Measurements from ENCODE around the gene VSIR.

VSIR gene

GRCh38 chr10:71711052-71711623, 62.2 kb downstream of the VSIR start:
- DNase-seq = no peak

- DNase-seq = no peak
These were observed 62.8 kb downstream of the VSIR start for GRCh38 chr10:71710519-71710918.

GRCh38 chr10:71708897-71709882, 64.1 kb downstream of the VSIR start:
- DNase-seq = no peak

GRCh38 chr10:71708301-71708703, 65.0 kb downstream of the VSIR start:
- peak; percentile 50 for DNase-seq

DNA sequence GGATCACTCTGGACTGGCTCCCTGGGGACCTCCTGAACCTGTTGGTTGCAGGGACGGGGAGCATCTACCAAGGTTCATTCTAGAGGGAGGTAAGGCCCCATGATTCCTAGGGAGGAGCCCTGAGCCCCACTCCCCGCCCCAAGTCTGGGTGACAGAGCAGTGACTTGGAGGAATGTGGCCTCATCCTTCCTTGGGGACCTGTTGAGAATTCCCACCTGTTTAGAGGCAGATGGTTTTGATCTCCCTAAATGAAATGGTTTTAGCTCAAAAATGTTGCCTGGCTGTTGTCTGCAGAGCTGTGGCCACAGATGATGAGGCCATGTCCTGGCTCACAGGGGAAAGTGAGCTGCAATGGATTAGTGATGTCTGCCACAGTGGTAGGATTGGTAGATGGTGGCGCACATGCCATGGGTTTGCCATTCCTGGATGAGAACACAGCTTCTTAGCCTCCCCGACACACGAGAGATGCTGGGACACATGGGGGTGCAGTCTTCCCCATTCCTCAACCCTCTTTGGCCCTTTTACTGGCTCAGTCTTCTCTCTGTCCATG, 66.0 kb downstream of the VSIR start:
- DNase-seq = no peak

GRCh38 chr10:71706216-71707121, 66.9 kb downstream of the VSIR start:
- no peak for DNase-seq

- no peak for DNase-seq
These were observed 67.7 kb downstream of the VSIR start for GRCh38 chr10:71705582-71705981.

DNA sequence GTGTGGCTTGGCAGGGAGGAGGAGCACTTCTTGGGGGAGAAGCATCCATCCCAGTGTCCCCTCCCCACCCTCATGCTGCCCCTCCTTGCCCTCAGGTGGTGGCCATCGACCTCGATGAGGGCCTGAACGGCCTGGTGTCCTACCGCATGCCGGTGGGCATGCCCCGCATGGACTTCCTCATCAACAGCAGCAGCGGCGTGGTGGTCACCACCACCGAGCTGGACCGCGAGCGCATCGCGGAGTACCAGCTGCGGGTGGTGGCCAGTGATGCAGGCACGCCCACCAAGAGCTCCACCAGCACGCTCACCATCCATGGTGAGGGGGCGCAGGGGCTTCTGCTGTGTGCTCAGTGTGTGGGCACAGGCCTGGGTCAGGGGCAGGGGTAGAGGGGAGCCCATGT, 68.5 kb downstream of the VSIR start:
- DNase-seq = no peak

DNA sequence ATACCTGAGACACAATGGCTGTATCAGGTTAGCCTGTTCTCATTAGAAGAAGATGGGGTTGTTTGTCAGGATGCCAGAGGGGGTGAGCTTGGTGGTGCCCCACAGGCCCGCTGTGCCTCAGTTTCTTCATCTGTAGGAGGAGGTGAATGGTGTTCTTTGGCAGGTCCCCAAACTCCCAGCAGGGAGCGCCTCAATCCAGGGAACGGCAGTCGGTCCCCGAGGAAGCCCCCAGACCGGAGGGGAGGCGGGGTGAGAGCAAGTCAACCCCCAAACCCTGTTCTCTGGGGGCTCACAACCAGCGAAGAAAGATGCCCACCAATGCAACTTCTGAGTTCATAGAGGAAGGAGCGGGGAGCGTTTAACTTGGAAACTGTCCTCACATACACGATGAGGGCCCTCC, 69.7 kb downstream of the VSIR start:
- DNase-seq = no peak

- no peak for DNase-seq
These were observed 71.7 kb downstream of the VSIR start for GRCh38 chr10:71701496-71702132.

GRCh38 chr10:71700731-71701368, 72.5 kb downstream of the VSIR start:
- no peak for DNase-seq

GRCh38 chr10:71698737-71699136, 74.6 kb downstream of the VSIR start:
- DNase-seq = no peak

DNA sequence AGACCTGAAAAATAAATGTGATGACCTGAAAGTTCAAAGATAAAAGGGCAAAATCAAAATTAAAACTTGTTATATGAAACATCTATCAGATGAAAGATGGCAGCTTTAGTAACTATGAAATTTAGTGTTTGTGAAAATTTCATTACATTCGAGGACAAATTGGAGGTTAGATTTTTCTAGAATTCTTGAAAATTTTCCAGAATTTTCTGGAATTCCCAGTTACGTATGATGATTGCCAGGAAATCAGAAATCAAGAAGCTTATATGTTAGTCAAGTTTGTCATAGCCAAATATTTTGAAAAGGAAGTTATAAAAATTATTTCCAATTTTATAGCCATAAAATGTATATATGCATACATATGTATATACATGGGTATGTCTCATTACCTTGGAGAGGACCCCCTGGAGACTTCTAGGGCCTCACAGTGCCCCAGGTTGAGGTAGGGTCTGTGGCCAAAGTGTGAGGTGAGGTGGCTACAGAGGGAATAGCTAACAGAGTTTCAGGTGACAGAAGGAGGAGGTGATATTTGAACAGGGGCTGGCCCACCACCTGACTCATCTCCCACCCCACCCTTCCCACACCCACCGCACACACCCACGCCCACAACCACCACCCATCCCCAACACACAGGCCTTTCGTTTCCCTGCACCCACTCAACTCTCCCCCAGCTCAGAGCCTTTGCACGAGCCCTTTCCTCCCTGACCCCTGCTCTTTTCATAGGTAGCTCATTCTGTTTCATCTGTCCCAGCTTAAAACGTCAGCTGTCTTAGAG, 75.2 kb downstream of the VSIR start:
- peak; percentile 10 for DNase-seq

Measured in central memory CD4-positive, alpha-beta T cell (primary cell).